Erythroblast (primary cell): ENCODE measurements around the gene CD47.
A peak's percentile ranks its signal among the peaks of the same experiment; 100 is the strongest.

Experiments used
- GATA1 ChIP-seq: IDR thresholded peaks from 2 replicates; pipeline ENCODE4 v1.6.1; 2011; ENCODE audit warnings: low read depth, mild to moderate bottlenecking, control low read depth, low read length, moderate library complexity
- POLR2A ChIP-seq: IDR thresholded peaks from 2 replicates; pipeline ENCODE4 v1.6.1; 2011; ENCODE audit warnings: mild to moderate bottlenecking, low read length

GRCh38 chr3:108125550-108126071, 34.8 kb upstream of the CD47 start:
- TF ChIP-seq POLR2A (peak; percentile 81), GATA1 (no peak)
